OCI-LY7 (cell line): ENCODE data around the gene MPZL3. TPM values are rescaled to one million over a fixed set of nuclear protein-coding genes. Genes with fewer than 3 reads are reported as not detected.

Experiments used
- BruUV-seq: library from RNA; stranded (reverse); fragments of 400-500 nt; replicated peaks from 2 replicates; lab custom pipeline; 2021; lab: Mats Ljungman, UMichigan
- CTCF ChIA-PET: fragments of 300-600 bp; sonication (Branson Sonifier 250); formaldehyde crosslinking; loops from one replicate; lab custom pipeline; 2022; ENCODE audit warnings: antibody characterized with exemption; ENCODE audit not compliant: unreplicated experiment; lab: Charles Lee
- POLR2A ChIA-PET: fragments of 300-600 bp; sonication (Branson Sonifier 250); formaldehyde crosslinking; loops from one replicate; lab custom pipeline; 2022; ENCODE audit warnings: antibody characterized with exemption; lab: Charles Lee
- DNase-seq: peaks from one replicate; pipeline ENCODE4 v3.0.0-alpha.2; 2015; ENCODE audit warnings: low spot score
- H2AFZ ChIP-seq: fragments of 200-600 bp; sonication (generic), shearing (Covaris generic); 2 replicates; pipeline ENCODE4 v1.6.1; 2014; ENCODE audit warnings: mild to moderate bottlenecking, antibody characterized with exemption, low read length, moderate library complexity
- H3K27ac ChIP-seq: fragments of 200-600 bp; sonication (generic); 2 replicates; pipeline ENCODE4 v1.5.1; 2014; ENCODE audit warnings: mixed run types, low read depth, mild to moderate bottlenecking, moderate library complexity, low read length, inconsistent platforms; ENCODE audit not compliant: poor library complexity, severe bottlenecking
- H3K36me3 ChIP-seq: fragments of 200-600 bp; sonication (generic); 2 replicates; pipeline ENCODE4 v1.6.1; 2014; ENCODE audit warnings: mild to moderate bottlenecking, antibody characterized with exemption, low read length, moderate library complexity, mixed read lengths; ENCODE audit not compliant: insufficient read depth
- H3K4me1 ChIP-seq: fragments of 200-600 bp; sonication (generic); 2 replicates; pipeline ENCODE4 v1.5.1; 2014; ENCODE audit warnings: mild to moderate bottlenecking, low read length; ENCODE audit not compliant: insufficient read depth, poor library complexity, severe bottlenecking
- H3K4me2 ChIP-seq: fragments of 200-600 bp; sonication (generic); 2 replicates; pipeline ENCODE4 v1.6.1; 2014; ENCODE audit warnings: mild to moderate bottlenecking, low read length
- H3K4me3 ChIP-seq: fragments of 200-600 bp; sonication (generic); 2 replicates; pipeline ENCODE4 v1.5.1; 2014; ENCODE audit warnings: mild to moderate bottlenecking, low read depth, low read length; ENCODE audit not compliant: poor library complexity, severe bottlenecking
- H3K79me2 ChIP-seq: fragments of 200-600 bp; sonication (generic); 2 replicates; pipeline ENCODE4 v1.6.1; 2016; ENCODE audit warnings: low read depth, mild to moderate bottlenecking, low read length, moderate library complexity, mixed read lengths; ENCODE audit not compliant: insufficient read depth
- H3K9me2 ChIP-seq: fragments of 200-600 bp; sonication (generic); 2 replicates; pipeline ENCODE4 v1.6.1; 2016; ENCODE audit warnings: mild to moderate bottlenecking, low read length, mixed read lengths; ENCODE audit not compliant: insufficient read depth
- H3K9me3 ChIP-seq: fragments of 200-600 bp; sonication (generic); 2 replicates; pipeline ENCODE4 v1.6.1; 2014; ENCODE audit warnings: mild to moderate bottlenecking, mixed run types, low read length, mixed read lengths
- H4K20me1 ChIP-seq: fragments of 200-600 bp; sonication (generic); 2 replicates; pipeline ENCODE4 v1.6.1; 2014; ENCODE audit warnings: mild to moderate bottlenecking, antibody characterized with exemption, low read length, moderate library complexity, mixed read lengths; ENCODE audit not compliant: insufficient read depth
- CTCF ChIP-seq: fragments of 200-600 bp; sonication (generic); conservative IDR thresholded peaks from 2 replicates; pipeline ENCODE4 v1.5.1; 2014; ENCODE audit warnings: mild to moderate bottlenecking, antibody characterized with exemption, low read length, moderate library complexity, mixed read lengths
- EZH2phosphoT487 ChIP-seq: fragments of 200-600 bp; sonication (generic); IDR thresholded peaks from 2 replicates; pipeline ENCODE4 v1.6.1; 2018; ENCODE audit warnings: low read depth, borderline replicate concordance, mild to moderate bottlenecking, mixed run types, antibody characterized with exemption, low read length, moderate library complexity, mixed read lengths
- intact Hi-C: fragments of 100-400 bp; cut with micrococcal nuclease; formaldehyde crosslinking; loops from one replicate; pipeline ENCODE4 v1.10.0; 2022; ENCODE audit not compliant: unreplicated experiment
- total RNA-seq, 2 experiments: library from RNA; depleted of rRNA in 1 of 2; stranded (reverse); fragments of >200 nt in 1 of 2; shearing (Covaris generic) in 1 of 2; gene quantifications; 2 replicates each; pipeline ENCODE4 v1.2.3, GENCODE V29; 2014 to 2022

Gene MPZL3
- total RNA-seq, 2 experiments from 2014 or later, result 1.9 to 5.8 TPM

GRCh38 chr11:118252688-118253087 is 523 bp upstream of the MPZL3 start:
- H3K36me3 ChIP-seq, result no peaks in the 10 kb centered on the region
- H3K27ac ChIP-seq, result peak overlapping the region; percentile 65
- no peaks in the 10 kb centered on the region for H3K79me2 ChIP-seq
- BruUV-seq, result no TSS peak
- H4K20me1 ChIP-seq, result no peaks in the 10 kb centered on the region
- peak overlapping the region; percentile 98 for H2AFZ ChIP-seq
- no peaks in the 10 kb centered on the region for H3K9me3 ChIP-seq
- intact Hi-C loops, result loop anchor here (1.0 kb wide), 1 partner anchor 60 kb away; no protein-coding TSS in a partner anchor
- peak overlapping the region; percentile 80 for H3K4me3 ChIP-seq
- peak; percentile 4 for DNase-seq
- peaks cover 7% of the 10 kb centered on the region for H3K4me1 ChIP-seq
- no peaks in the 10 kb centered on the region for H3K9me2 ChIP-seq
- ChIA-PET CTCF (no interaction called here), POLR2A (interaction anchor here (0.6 to 1.3 kb wide), 5 partner anchors 8 to 120 kb away, joined by 3 to 5 read pairs (median 3); no protein-coding TSS in a partner anchor)
- no peak for TF ChIP-seq EZH2phosphoT487
- TF ChIP-seq CTCF, result no peak
- H3K4me2 ChIP-seq, result peak overlapping the region; percentile 77

GRCh38 chr11:118247041-118247440 is 5.1 kb downstream of the MPZL3 start:
- H2AFZ ChIP-seq, result no peak overlapping the region
- H3K4me3 ChIP-seq, result no peak overlapping the region
- TF ChIP-seq EZH2phosphoT487 (no peak), CTCF (no peak)
- BruUV-seq, result no TSS peak
- intact Hi-C loops, result no loop called here
- ChIA-PET CTCF (no interaction called here), POLR2A (interaction anchor here (0.6 to 1.7 kb wide), 4 partner anchors 14 to 172 kb away, joined by 3 to 6 read pairs (median 4); no protein-coding TSS in a partner anchor)
- H3K36me3 ChIP-seq, result no peaks in the 10 kb centered on the region
- no peaks in the 10 kb centered on the region for H3K79me2 ChIP-seq
- no peaks in the 10 kb centered on the region for H3K9me2 ChIP-seq
- H3K4me1 ChIP-seq, result no peaks in the 10 kb centered on the region
- H4K20me1 ChIP-seq, result no peaks in the 10 kb centered on the region
- H3K27ac ChIP-seq, result no peak overlapping the region
- no peaks in the 10 kb centered on the region for H3K9me3 ChIP-seq
- no peak for DNase-seq
- no peak overlapping the region for H3K4me2 ChIP-seq

GRCh38 chr11:118245936-118246562 is 6.1 kb downstream of the MPZL3 start:
- Histone ChIP-seq H4K20me1 (no peaks in the 10 kb centered on the region), H3K36me3 (no peaks in the 10 kb centered on the region), H3K4me1 (no peaks in the 10 kb centered on the region), H3K79me2 (no peaks in the 10 kb centered on the region), H3K27ac (no peak overlapping the region), H3K4me2 (no peak overlapping the region), H3K4me3 (no peak overlapping the region), H3K9me2 (no peaks in the 10 kb centered on the region), H2AFZ (no peak overlapping the region), H3K9me3 (no peaks in the 10 kb centered on the region)
- BruUV-seq, result no TSS peak
- ChIA-PET CTCF (no interaction called here), POLR2A (interaction anchor here (0.7 to 1.7 kb wide), 2 partner anchors 15 to 509 kb away, joined by 3 to 6 read pairs; no protein-coding TSS in a partner anchor)
- intact Hi-C loops, result no loop called here
- no peak for TF ChIP-seq CTCF
- no peak for TF ChIP-seq EZH2phosphoT487
- no peak for DNase-seq
